H1 (cell line): ENCODE measurements around the gene GALE. TPM values are rescaled to one million over a fixed set of nuclear protein-coding genes. Genes with fewer than 3 reads are reported as not detected.

Source experiments
- CTCF ChIP-seq, 3 experiments: IDR thresholded peaks; 1 replicate in 2 of 3; 2 replicates in 1 of 3; pipeline versions ENCODE4 v1.5.1 to v1.6.1; 2011; ENCODE audit warnings: low read length in 3 of 3, mild to moderate bottlenecking in 3 of 3, inconsistent platforms in 2 of 3, low read depth in 1 of 3, moderate library complexity in 1 of 3; ENCODE audit not compliant: insufficient read depth in 1 of 3; ENCODE audit errors: control extremely low read depth in 1 of 3
- GABPA ChIP-seq: IDR thresholded peaks from 2 replicates; pipeline ENCODE4 v1.6.1; 2011; ENCODE audit warnings: mild to moderate bottlenecking, low read length, moderate library complexity, borderline replicate concordance; ENCODE audit not compliant: insufficient read depth
- RXRA ChIP-seq: IDR thresholded peaks from 2 replicates; pipeline ENCODE4 v1.6.1; 2011; ENCODE audit warnings: low read depth, mild to moderate bottlenecking, low read length, moderate library complexity; ENCODE audit not compliant: insufficient read depth
- SAP30 ChIP-seq: fragments of 300-600 bp; sonication (generic); IDR thresholded peaks from 2 replicates; pipeline ENCODE4 v1.7.1; 2012; ENCODE audit warnings: low read length, moderate library complexity, mild to moderate bottlenecking, inconsistent platforms; ENCODE audit not compliant: insufficient read depth, insufficient replicate concordance
- SUZ12 ChIP-seq: fragments of 200-600 bp; sonication (generic); IDR thresholded peaks from 2 replicates; pipeline ENCODE4 v1.6.1; 2012; ENCODE audit warnings: mild to moderate bottlenecking, inconsistent platforms, low read length, moderate library complexity, mixed read lengths
- TAF1 ChIP-seq: IDR thresholded peaks from 2 replicates; pipeline ENCODE4 v1.6.1; 2011; ENCODE audit warnings: mild to moderate bottlenecking, low read depth, low read length
- polyA plus RNA-seq, 7 experiments: library from polyadenylated mRNA; depleted of rRNA in 3 of 7; stranded (reverse) in 5 of 7; unstranded in 2 of 7; fragments of >200 nt in 5 of 7; fragments of 200-250 nt in 2 of 7; gene quantifications; 1 replicate in 5 of 7; 2 replicates in 1 of 7; 4 replicates in 1 of 7; pipeline versions ENCODE4 v1.2.1 to v1.2.3, GENCODE V29; 2011 to 2013; ENCODE audit warnings: missing spikeins in 2 of 7, mixed read lengths in 2 of 7
- total RNA-seq: library from RNA; stranded (reverse); fragmentation: NEBNext Ultra II Directional; extraction: Animal tissue kit (Norgen Biotek cat#: 25700); gene quantifications from 2 replicates; pipeline ENCODE4 v1.2.1, GENCODE V29; 2021
- TF ChIP-seq, protein P1 (sequence below): fragments of 300-600 bp; sonication (generic); IDR thresholded peaks from 2 replicates; pipeline ENCODE4 v1.7.1; 2012; ENCODE audit warnings: low read length, moderate library complexity, mild to moderate bottlenecking, inconsistent platforms; ENCODE audit not compliant: insufficient replicate concordance

GALE gene
- total and polyA plus RNA-seq, 2 of the 8 experiments (the other 6 are each of a cell fraction or from before 2014, with no cell fraction given) = 26.0 to 33.9 TPM

DNA sequence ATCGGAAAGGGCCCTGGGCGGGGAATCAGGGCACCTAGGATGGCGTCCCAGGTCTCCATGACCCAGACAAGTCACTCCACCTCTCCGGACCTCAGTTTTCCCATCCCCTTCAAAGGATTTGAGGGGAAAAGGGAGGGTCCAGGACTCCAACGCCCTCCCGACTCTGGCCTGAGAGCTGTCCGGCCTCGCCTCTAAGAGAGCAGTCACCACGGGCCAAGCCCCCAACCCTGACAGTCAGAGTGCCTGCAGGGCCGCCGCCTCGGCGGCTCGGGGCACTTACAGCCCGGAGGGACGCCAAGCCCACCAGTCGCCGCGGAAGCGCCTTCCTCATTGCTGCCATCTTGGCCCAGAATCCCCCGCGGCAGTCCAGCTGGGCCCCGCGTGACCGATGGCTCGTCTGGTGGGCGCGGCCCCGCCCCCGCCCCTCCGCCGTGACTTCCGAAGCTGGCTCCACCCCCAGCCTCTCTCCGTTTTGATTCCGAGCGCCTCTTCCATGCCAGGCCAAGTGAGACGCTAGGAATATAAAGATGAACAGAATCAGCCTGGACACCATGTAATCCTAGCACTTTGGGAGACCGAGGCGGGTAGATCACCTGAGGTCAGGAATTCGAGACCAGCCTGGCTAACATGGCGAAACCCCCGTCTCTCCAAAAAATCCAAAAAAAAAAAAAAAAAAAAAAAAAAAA, 24.7 kb upstream of the GALE start, which contains the start of gene HMGCL (continued):
- TF ChIP-seq, protein P1, sequence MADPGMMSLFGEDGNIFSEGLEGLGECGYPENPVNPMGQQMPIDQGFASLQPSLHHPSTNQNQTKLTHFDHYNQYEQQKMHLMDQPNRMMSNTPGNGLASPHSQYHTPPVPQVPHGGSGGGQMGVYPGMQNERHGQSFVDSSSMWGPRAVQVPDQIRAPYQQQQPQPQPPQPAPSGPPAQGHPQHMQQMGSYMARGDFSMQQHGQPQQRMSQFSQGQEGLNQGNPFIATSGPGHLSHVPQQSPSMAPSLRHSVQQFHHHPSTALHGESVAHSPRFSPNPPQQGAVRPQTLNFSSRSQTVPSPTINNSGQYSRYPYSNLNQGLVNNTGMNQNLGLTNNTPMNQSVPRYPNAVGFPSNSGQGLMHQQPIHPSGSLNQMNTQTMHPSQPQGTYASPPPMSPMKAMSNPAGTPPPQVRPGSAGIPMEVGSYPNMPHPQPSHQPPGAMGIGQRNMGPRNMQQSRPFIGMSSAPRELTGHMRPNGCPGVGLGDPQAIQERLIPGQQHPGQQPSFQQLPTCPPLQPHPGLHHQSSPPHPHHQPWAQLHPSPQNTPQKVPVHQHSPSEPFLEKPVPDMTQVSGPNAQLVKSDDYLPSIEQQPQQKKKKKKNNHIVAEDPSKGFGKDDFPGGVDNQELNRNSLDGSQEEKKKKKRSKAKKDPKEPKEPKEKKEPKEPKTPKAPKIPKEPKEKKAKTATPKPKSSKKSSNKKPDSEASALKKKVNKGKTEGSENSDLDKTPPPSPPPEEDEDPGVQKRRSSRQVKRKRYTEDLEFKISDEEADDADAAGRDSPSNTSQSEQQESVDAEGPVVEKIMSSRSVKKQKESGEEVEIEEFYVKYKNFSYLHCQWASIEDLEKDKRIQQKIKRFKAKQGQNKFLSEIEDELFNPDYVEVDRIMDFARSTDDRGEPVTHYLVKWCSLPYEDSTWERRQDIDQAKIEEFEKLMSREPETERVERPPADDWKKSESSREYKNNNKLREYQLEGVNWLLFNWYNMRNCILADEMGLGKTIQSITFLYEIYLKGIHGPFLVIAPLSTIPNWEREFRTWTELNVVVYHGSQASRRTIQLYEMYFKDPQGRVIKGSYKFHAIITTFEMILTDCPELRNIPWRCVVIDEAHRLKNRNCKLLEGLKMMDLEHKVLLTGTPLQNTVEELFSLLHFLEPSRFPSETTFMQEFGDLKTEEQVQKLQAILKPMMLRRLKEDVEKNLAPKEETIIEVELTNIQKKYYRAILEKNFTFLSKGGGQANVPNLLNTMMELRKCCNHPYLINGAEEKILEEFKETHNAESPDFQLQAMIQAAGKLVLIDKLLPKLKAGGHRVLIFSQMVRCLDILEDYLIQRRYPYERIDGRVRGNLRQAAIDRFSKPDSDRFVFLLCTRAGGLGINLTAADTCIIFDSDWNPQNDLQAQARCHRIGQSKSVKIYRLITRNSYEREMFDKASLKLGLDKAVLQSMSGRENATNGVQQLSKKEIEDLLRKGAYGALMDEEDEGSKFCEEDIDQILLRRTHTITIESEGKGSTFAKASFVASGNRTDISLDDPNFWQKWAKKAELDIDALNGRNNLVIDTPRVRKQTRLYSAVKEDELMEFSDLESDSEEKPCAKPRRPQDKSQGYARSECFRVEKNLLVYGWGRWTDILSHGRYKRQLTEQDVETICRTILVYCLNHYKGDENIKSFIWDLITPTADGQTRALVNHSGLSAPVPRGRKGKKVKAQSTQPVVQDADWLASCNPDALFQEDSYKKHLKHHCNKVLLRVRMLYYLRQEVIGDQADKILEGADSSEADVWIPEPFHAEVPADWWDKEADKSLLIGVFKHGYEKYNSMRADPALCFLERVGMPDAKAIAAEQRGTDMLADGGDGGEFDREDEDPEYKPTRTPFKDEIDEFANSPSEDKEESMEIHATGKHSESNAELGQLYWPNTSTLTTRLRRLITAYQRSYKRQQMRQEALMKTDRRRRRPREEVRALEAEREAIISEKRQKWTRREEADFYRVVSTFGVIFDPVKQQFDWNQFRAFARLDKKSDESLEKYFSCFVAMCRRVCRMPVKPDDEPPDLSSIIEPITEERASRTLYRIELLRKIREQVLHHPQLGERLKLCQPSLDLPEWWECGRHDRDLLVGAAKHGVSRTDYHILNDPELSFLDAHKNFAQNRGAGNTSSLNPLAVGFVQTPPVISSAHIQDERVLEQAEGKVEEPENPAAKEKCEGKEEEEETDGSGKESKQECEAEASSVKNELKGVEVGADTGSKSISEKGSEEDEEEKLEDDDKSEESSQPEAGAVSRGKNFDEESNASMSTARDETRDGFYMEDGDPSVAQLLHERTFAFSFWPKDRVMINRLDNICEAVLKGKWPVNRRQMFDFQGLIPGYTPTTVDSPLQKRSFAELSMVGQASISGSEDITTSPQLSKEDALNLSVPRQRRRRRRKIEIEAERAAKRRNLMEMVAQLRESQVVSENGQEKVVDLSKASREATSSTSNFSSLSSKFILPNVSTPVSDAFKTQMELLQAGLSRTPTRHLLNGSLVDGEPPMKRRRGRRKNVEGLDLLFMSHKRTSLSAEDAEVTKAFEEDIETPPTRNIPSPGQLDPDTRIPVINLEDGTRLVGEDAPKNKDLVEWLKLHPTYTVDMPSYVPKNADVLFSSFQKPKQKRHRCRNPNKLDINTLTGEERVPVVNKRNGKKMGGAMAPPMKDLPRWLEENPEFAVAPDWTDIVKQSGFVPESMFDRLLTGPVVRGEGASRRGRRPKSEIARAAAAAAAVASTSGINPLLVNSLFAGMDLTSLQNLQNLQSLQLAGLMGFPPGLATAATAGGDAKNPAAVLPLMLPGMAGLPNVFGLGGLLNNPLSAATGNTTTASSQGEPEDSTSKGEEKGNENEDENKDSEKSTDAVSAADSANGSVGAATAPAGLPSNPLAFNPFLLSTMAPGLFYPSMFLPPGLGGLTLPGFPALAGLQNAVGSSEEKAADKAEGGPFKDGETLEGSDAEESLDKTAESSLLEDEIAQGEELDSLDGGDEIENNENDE = no peak
- no peak for TF ChIP-seq SAP30
- TF ChIP-seq TAF1 = peak; percentile 97
- TF ChIP-seq GABPA = no peak
- TF ChIP-seq SUZ12 = no peak
- TF ChIP-seq CTCF (IDR thresholded peaks at IDR 0.05; ENCODE audit: control extremely low read depth in 1 of 3, insufficient read depth in 1 of 3, low read depth in 1 of 3, low read length in 3 of 3) = no peak
- TF ChIP-seq RXRA = no peak
